Stomach (tissue), 9 donors: Measurements from ENCODE around the gene PSAP. TPM values are rescaled to one million over a fixed set of nuclear protein-coding genes. Genes with fewer than 3 reads are reported as not detected.

Experiments
- DNase-seq, 2 donors: peaks; one replicate each; pipeline versions ENCODE4 v3.0.0 to v3.0.0-alpha.2; 2013 to 2019
- H3K27ac ChIP-seq, 5 donors: fragments of 200-600 bp in 4 of 5; sonication (generic) in 4 of 5; one replicate each; pipeline ENCODE4 v1.5.1; 2013 to 2019; ENCODE audit warnings: mild to moderate bottlenecking in 1 of 5, moderate library complexity in 1 of 5
- H3K27me3 ChIP-seq, 3 donors: fragments of 200-600 bp; sonication (generic); one replicate each; pipeline ENCODE4 v1.5.1; 2017 to 2019; ENCODE audit warnings: mixed run types in 1 of 3
- H3K36me3 ChIP-seq, 4 donors: fragments of 200-600 bp; sonication (generic); 1 replicate in 3 of 4; 2 replicates in 1 of 4; pipeline ENCODE4 v1.5.1; 2016 to 2019
- H3K4me1 ChIP-seq, 4 donors: fragments of 200-600 bp; sonication (generic); one replicate each; pipeline ENCODE4 v1.5.1; 2016 to 2019
- H3K4me3 ChIP-seq, 4 donors: fragments of 200-600 bp; sonication (generic) in 3 of 4; one replicate each; pipeline ENCODE4 v1.5.1; 2016 to 2019; ENCODE audit warnings: mild to moderate bottlenecking in 1 of 4
- H3K9me3 ChIP-seq, 4 donors: fragments of 200-600 bp; sonication (generic); one replicate each; pipeline ENCODE4 v1.5.1; 2016 to 2019
- CTCF ChIP-seq, 7 experiments: fragments of 450-650 bp in 4 of 7; fragments of 200-600 bp in 3 of 7; sonication (generic) in 3 of 7; IDR thresholded peaks; one replicate each; pipeline ENCODE4 v1.5.1; 2016 to 2019; ENCODE audit warnings: antibody characterized with exemption in 7 of 7, control low read depth in 2 of 7, mild to moderate bottlenecking in 1 of 7
- EP300 ChIP-seq: sonication (generic); formaldehyde crosslinking; IDR thresholded peaks from one replicate; pipeline ENCODE4 v1.6.1; 2017; ENCODE audit warnings: antibody characterized with exemption
- POLR2A ChIP-seq, 4 donors: fragments of 450-650 bp; IDR thresholded peaks; one replicate each; pipeline ENCODE4 v1.6.1; 2016; ENCODE audit warnings: antibody characterized with exemption in 4 of 4, control low read depth in 2 of 4, mild to moderate bottlenecking in 1 of 4, moderate library complexity in 1 of 4
- POLR2AphosphoS5 ChIP-seq, 3 donors: sonication (generic); formaldehyde crosslinking; IDR thresholded peaks; one replicate each; pipeline ENCODE4 v1.6.1; 2016; ENCODE audit warnings: antibody characterized with exemption in 3 of 3
- WGBS, 5 donors: extraction: QIAGEN DNeasy Blood & Tissue Kit in 3 of 5; methylation state at CpG; one replicate each; pipeline versions ENCODE4 v1.1.5 to v1.1.7; 2013 to 2018; 5-methylcytosine and 5-hydroxymethylcytosine counted together
- intact Hi-C: fragments of 100-400 bp; cut with DNase I; formaldehyde crosslinking; loops from one replicate; pipeline ENCODE4 v1.15.1; 2023; ENCODE audit warnings: low total_unique reads
- polyA plus RNA-seq, 3 donors: library from polyadenylated mRNA; stranded (reverse); fragments of 200-250 nt; gene quantifications; one replicate each; pipeline ENCODE4 v1.2.3, GENCODE V29; 2013
- total RNA-seq, 5 donors: library from RNA; depleted of rRNA; stranded (reverse); fragments of >200 nt; gene quantifications; one replicate each; pipeline versions ENCODE4 v1.1.0 to v1.2.3, GENCODE V29; 2014 to 2016
- donor health status: healthy with polysubstance abuse.
- donor health status: Bipolar disorder and iron deficiency.
- donor health status: healthy.

Gene PSAP
- total and polyA plus RNA-seq, 8 donors, result 174 to 709 (median 413) TPM

- no peak for DNase-seq
- peak overlapping the region in 2 of 5 donors; percentile 53 for H3K27ac ChIP-seq
- H3K9me3 ChIP-seq, result no peaks in the 10 kb centered on the region
- TF ChIP-seq POLR2AphosphoS5 (IDR thresholded peaks at IDR 0.05) (no peak), EP300 (no peak), POLR2A (IDR thresholded peaks at IDR 0.05) (no peak), CTCF (IDR thresholded peaks at IDR 0.05) (no peak)
- peaks cover 80 to 93% (median 92%) of the 10 kb centered on the region in 4 donors for H3K36me3 ChIP-seq
- no peaks in the 10 kb centered on the region for H3K27me3 ChIP-seq
- 85 to 96% (median 91%) methylated on average over 9 to 14 of the region's 14 CpGs for WGBS, 5 donors
- no peak overlapping the region for H3K4me3 ChIP-seq
- peaks cover 0 to 26% (median 4%) of the 10 kb centered on the region in 4 donors for H3K4me1 ChIP-seq
- intact Hi-C loops, result no loop called here
Observed at GRCh38 chr10:71818674-71819260, 32.3 kb downstream of the PSAP start.

GRCh38 chr10:71817831-71818655, 33.0 kb downstream of the PSAP start:
- H3K36me3 ChIP-seq, result peaks cover 72 to 91% (median 85%) of the 10 kb centered on the region in 4 donors
- DNase-seq, result no peak
- no peaks in the 10 kb centered on the region for H3K27me3 ChIP-seq
- H3K4me3 ChIP-seq, result no peak overlapping the region
- WGBS, 5 donors, result 73 to 89% (median 75%) methylated on average over 9 of the region's 9 CpGs
- intact Hi-C loops, result no loop called here
- peak overlapping the region in 4 of 5 donors; percentile 17 to 53 (median 44) for H3K27ac ChIP-seq
- no peak for TF ChIP-seq EP300
- TF ChIP-seq CTCF (IDR thresholded peaks at IDR 0.05), result no peak
- TF ChIP-seq POLR2AphosphoS5 (IDR thresholded peaks at IDR 0.05), result no peak
- TF ChIP-seq POLR2A (IDR thresholded peaks at IDR 0.05), result no peak
- H3K4me1 ChIP-seq, result peaks cover 0 to 28% (median 7%) of the 10 kb centered on the region in 4 donors
- no peaks in the 10 kb centered on the region for H3K9me3 ChIP-seq

- 77 to 88% (median 82%) methylated on average over 8 of the region's 8 CpGs for WGBS, 5 donors
Observed at GRCh38 chr10:71816936-71817618, 34.0 kb downstream of the PSAP start.

More at GRCh38 chr10:71816936-71817618, 34.0 kb downstream of the PSAP start:
- H3K27me3 ChIP-seq, result no peaks in the 10 kb centered on the region
- DNase-seq, result no peak
- intact Hi-C loops, result no loop called here
- H3K9me3 ChIP-seq, result no peaks in the 10 kb centered on the region
- TF ChIP-seq EP300 (no peak), CTCF (IDR thresholded peaks at IDR 0.05) (no peak), POLR2AphosphoS5 (IDR thresholded peaks at IDR 0.05) (no peak), POLR2A (IDR thresholded peaks at IDR 0.05) (no peak)
- H3K4me1 ChIP-seq, result peaks cover 0 to 38% (median 14%) of the 10 kb centered on the region in 4 donors
- peaks cover 70 to 81% (median 75%) of the 10 kb centered on the region in 4 donors for H3K36me3 ChIP-seq
- H3K4me3 ChIP-seq, result no peak overlapping the region
- H3K27ac ChIP-seq, result peak overlapping the region in 4 of 5 donors; percentile 17 to 53 (median 44)
